ENCODE data around the gene PSMB7. TPM values are rescaled to one million over a fixed set of nuclear protein-coding genes. Genes with fewer than 3 reads are reported as not detected.
"Not testable (repeated sequence)": the region's sequence is repeated elsewhere in the genome, so short reads cannot be mapped to it uniquely, and the experiment has no call there.

Gene PSMB7
- total and polyA plus RNA-seq, 11 donors, result 149 to 281 (median 176) TPM

DNA sequence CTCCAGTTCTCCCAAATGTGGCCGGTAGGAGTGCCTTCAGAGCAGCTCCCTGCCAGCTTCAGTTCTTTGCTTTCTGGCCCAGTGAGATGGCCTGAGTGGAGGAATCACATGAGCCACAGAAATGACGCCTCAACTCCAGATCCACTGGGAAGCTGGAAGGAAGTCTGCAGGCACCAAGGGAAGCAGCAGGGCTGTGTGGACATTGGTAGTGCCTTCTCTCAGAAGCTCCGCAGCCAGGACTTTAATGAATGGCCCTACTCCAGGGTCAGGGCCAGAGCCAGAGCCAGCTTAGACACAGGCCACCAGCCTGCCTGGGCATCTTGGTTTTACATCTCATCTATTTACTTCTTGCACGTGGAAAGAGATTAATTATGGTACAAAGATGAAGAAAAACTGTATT is 12.0 kb upstream of the PSMB7 start:
- ATAC-seq, result no peak
- TF ChIP-seq POLR2A (IDR thresholded peaks at IDR 0.05) (no peak), CTCF (IDR thresholded peaks at IDR 0.05) (no peak)
- H3K36me3 ChIP-seq, result no peaks in the 10 kb centered on the region
- no peak overlapping the region for H3K4me3 ChIP-seq
- no peak overlapping the region for H3K27ac ChIP-seq
- H3K27me3 ChIP-seq, result no peaks in the 10 kb centered on the region
- DNase-seq, result no peak
- 62 to 86% (median 72%) methylated on average over 4 of the region's 4 CpGs for WGBS, 4 donors
- intact Hi-C loops (cut with DNase I), result no loop called here
- H3K4me1 ChIP-seq, result no peaks in the 10 kb centered on the region
- H3K9me3 ChIP-seq, result no peaks in the 10 kb centered on the region

DNA sequence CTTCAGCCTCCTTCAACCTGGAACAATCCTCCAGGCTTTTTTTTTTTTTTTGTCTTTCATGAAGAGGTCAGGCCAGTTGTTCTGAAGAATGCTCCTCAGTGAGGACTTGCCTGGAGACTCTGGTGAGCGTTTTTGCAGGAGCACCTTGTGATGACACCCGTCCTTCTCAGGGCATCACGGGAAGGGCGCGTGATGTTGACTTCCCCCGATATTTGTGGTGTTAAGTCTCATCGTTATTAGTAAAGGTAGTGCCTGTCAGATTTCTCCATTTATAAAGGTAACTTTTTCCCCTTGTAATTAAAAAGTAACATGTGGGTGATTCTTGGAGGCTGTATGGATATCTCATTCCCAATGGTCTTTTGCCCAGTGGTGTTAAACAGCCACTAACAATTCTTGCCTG is 11.1 kb upstream of the PSMB7 start:
- intact Hi-C loops (cut with DNase I), result no loop called here

GRCh38 chr9:124425733-124426132 is 10.5 kb upstream of the PSMB7 start:
- H3K36me3 ChIP-seq; DNase-seq; H3K4me3 ChIP-seq; H3K9me3 ChIP-seq; ATAC-seq; intact Hi-C loops (cut with DNase I); H3K27me3 ChIP-seq; H3K4me1 ChIP-seq; H3K27ac ChIP-seq: not testable (repeated sequence)
- 79 to 94% (median 89%) methylated on average over 12 of the region's 12 CpGs for WGBS, 4 donors

More for the DNA sequence above, 11.1 kb upstream of the PSMB7 start:
- 87 to 96% (median 91%) methylated on average over 7 of the region's 7 CpGs for WGBS, 4 donors
- no peak for ATAC-seq
- Histone ChIP-seq H3K27me3 (no peaks in the 10 kb centered on the region), H3K9me3 (no peaks in the 10 kb centered on the region), H3K4me1 (peaks cover 0 to under 1% (median 0%) of the 10 kb centered on the region in 12 donors), H3K27ac (no peak overlapping the region), H3K36me3 (no peaks in the 10 kb centered on the region), H3K4me3 (no peak overlapping the region)
- no peak for DNase-seq
- TF ChIP-seq CTCF (IDR thresholded peaks at IDR 0.05) (no peak), POLR2A (IDR thresholded peaks at IDR 0.05) (no peak)

- Histone ChIP-seq H3K27me3 (no peaks in the 10 kb centered on the region), H3K9me3 (no peaks in the 10 kb centered on the region), H3K4me3 (no peak overlapping the region), H3K4me1 (peaks cover 0 to 6% (median 0%) of the 10 kb centered on the region in 12 donors), H3K27ac (no peak overlapping the region), H3K36me3 (no peaks in the 10 kb centered on the region)
- peak in 1 of 4 donors; percentile 9 for ATAC-seq
- intact Hi-C loops (cut with DNase I), result loop anchor here in 1 of 10 donors (5.0 kb wide), 1 partner anchor 114 kb away; no protein-coding TSS in a partner anchor
- WGBS, 4 donors, result 33 to 47% (median 42%) methylated on average over 11 of the region's 11 CpGs
- no peak for TF ChIP-seq POLR2A (IDR thresholded peaks at IDR 0.05)
- no peak for TF ChIP-seq CTCF (IDR thresholded peaks at IDR 0.05)
- DNase-seq, result no peak
Observed at GRCh38 chr9:124423591-124423990, 8.3 kb upstream of the PSMB7 start.

DNA sequence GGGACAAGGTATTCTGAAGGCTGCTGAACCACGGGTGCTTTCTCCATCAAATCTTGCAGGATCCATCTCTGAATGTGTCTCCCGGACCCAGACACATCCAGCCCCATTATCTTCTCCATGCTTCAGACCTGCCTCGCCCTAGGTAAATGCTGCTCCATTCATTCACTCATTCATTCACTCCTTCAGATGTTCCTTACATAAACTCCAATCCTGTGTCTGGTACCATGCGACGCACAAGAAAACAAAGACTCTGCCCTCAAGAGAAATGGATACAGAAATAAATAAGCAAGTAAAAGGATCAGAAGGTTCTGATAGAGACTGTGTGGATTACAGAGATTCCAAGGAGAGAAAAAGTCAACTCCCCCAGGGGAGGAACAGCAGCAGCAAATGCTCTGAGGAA is 7.9 kb upstream of the PSMB7 start:
- Histone ChIP-seq H3K27ac (no peak overlapping the region), H3K4me3 (no peak overlapping the region), H3K27me3 (no peaks in the 10 kb centered on the region), H3K36me3 (no peaks in the 10 kb centered on the region), H3K4me1 (peaks cover 0 to 6% (median 0%) of the 10 kb centered on the region in 12 donors), H3K9me3 (no peaks in the 10 kb centered on the region)
- no peak for ATAC-seq
- no peak for DNase-seq
- TF ChIP-seq CTCF (IDR thresholded peaks at IDR 0.05) (no peak), POLR2A (IDR thresholded peaks at IDR 0.05) (no peak)
- 73 to 84% (median 79%) methylated on average over 5 of the region's 5 CpGs for WGBS, 4 donors
- intact Hi-C loops (cut with DNase I), result loop anchor here in 1 of 10 donors (5.0 kb wide), 1 partner anchor 114 kb away; no protein-coding TSS in a partner anchor

Data from heart left ventricle (tissue), 16 donors.